SK-N-SH (cell line): ENCODE measurements around the gene AZU1. TPM values are rescaled to one million over a fixed set of nuclear protein-coding genes. Genes with fewer than 3 reads are reported as not detected.

ENCODE experiments used
- CTCF ChIA-PET: fragments of 300-600, 350-600 bp; formaldehyde crosslinking; extraction: SDS; loops from one replicate; lab custom pipeline; 2021; lab: Yijun Ruan, JAX
- POLR2A ChIA-PET: fragments of 350-600 bp; sonication (Branson Sonifier 250); formaldehyde crosslinking; extraction: SDS; loops from one replicate; lab custom pipeline; 2020; ENCODE audit warnings: antibody characterized with exemption, inconsistent platforms; lab: Yijun Ruan, JAX
- DNase-seq: peaks from one replicate; pipeline ENCODE4 v3.0.0; 2012
- H2AFZ ChIP-seq: fragments of 200-600 bp; sonication (generic); 2 replicates; pipeline ENCODE4 v1.8.1; 2016; ENCODE audit warnings: antibody characterized with exemption, mild to moderate bottlenecking, low read depth
- H3F3A ChIP-seq: fragments of 200-600 bp; sonication (generic); replicated peaks from 2 replicates; pipeline ENCODE3; 2016; ENCODE audit warnings: antibody characterized with exemption, mild to moderate bottlenecking; ENCODE audit not compliant: insufficient read depth
- H3K27ac ChIP-seq, 2 experiments: fragments of 200-500 bp in 1 of 2; fragments of 200-600 bp in 1 of 2; sonication (Bioruptor generic) in 1 of 2; sonication (generic), shearing (Covaris generic) in 1 of 2; 2 replicates each; pipeline versions ENCODE4 v1.5.1 to v1.6.1; 2014 to 2016; ENCODE audit warnings: low read depth in 2 of 2, inconsistent platforms in 1 of 2, low read length in 1 of 2, mild to moderate bottlenecking in 1 of 2, mixed read lengths in 1 of 2
- H3K27me3 ChIP-seq: fragments of 200-600 bp; sonication (generic), shearing (Covaris generic); 2 replicates; pipeline ENCODE4 v1.6.1; 2016; ENCODE audit warnings: mixed run types; ENCODE audit not compliant: insufficient read depth
- H3K36me3 ChIP-seq, 2 experiments: fragments of 200-500 bp in 1 of 2; fragments of 200-600 bp in 1 of 2; sonication (Bioruptor generic) in 1 of 2; sonication (generic) in 1 of 2; replicated peaks in 1 of 2; 2 replicates each; pipeline versions ENCODE3 to v1.5.1; 2014 to 2016; ENCODE audit warnings: low read length in 1 of 2, mild to moderate bottlenecking in 1 of 2; ENCODE audit not compliant: insufficient read depth in 2 of 2, control insufficient read depth in 1 of 2
- H3K4me1 ChIP-seq, 2 experiments: fragments of 200-500 bp in 1 of 2; fragments of 200-600 bp in 1 of 2; sonication (Bioruptor generic) in 1 of 2; sonication (generic), shearing (Covaris generic) in 1 of 2; 2 replicates each; pipeline versions ENCODE4 v1.5.1 to v1.6.1; 2014 to 2016; ENCODE audit warnings: low read depth in 1 of 2, low read length in 1 of 2, mixed run types in 1 of 2; ENCODE audit not compliant: insufficient read depth in 2 of 2, control insufficient read depth in 1 of 2
- H3K4me2 ChIP-seq: fragments of 200-600 bp; sonication (generic), shearing (Covaris generic); 2 replicates; pipeline ENCODE4 v1.6.1; 2017; ENCODE audit warnings: mixed run types
- H3K4me3 ChIP-seq, 2 experiments: fragments of 200-500 bp in 1 of 2; fragments of 200-600 bp in 1 of 2; sonication (Bioruptor generic) in 1 of 2; sonication (generic), shearing (Covaris generic) in 1 of 2; 2 replicates each; pipeline versions ENCODE4 v1.5.1 to v1.8.1; 2014 to 2016; ENCODE audit warnings: low read depth in 2 of 2, inconsistent platforms in 1 of 2, low read length in 1 of 2, mild to moderate bottlenecking in 1 of 2, mixed read lengths in 1 of 2, moderate library complexity in 1 of 2
- H3K79me2 ChIP-seq: fragments of 200-600 bp; sonication (generic); 2 replicates; pipeline ENCODE4 v1.8.1; 2017; ENCODE audit warnings: mild to moderate bottlenecking; ENCODE audit not compliant: insufficient read depth
- H3K9ac ChIP-seq: fragments of 200-600 bp; sonication (generic); 2 replicates; pipeline ENCODE4 v1.6.1; 2017; ENCODE audit warnings: mixed run types
- H3K9me2 ChIP-seq: fragments of 200-600 bp; sonication (generic); 2 replicates; pipeline ENCODE4 v1.6.1; 2017; ENCODE audit warnings: mixed run types
- H3K9me3 ChIP-seq: fragments of 200-600 bp; sonication (generic); 2 replicates; pipeline ENCODE4 v1.6.1; 2017; ENCODE audit warnings: mixed run types, mild to moderate bottlenecking, moderate library complexity
- H4K20me1 ChIP-seq: fragments of 200-600 bp; sonication (generic); 2 replicates; pipeline ENCODE4 v1.6.1; 2017; ENCODE audit warnings: mild to moderate bottlenecking, mixed run types; ENCODE audit not compliant: insufficient read depth
- CHD2 ChIP-seq: fragments of 150-350 bp; IDR thresholded peaks from 2 replicates; pipeline ENCODE4 v1.6.1; 2018; ENCODE audit warnings: low read length; ENCODE audit not compliant: partially characterized antibody
- CTCF ChIP-seq: fragments of 200-600 bp; sonication (generic); IDR thresholded peaks from 2 replicates; pipeline ENCODE4 v1.6.1; 2017; ENCODE audit warnings: antibody characterized with exemption, mild to moderate bottlenecking, moderate library complexity
- ELF1 ChIP-seq: IDR thresholded peaks from 2 replicates; pipeline ENCODE4 v1.4.0; 2012
- FOXM1 ChIP-seq: IDR thresholded peaks from 2 replicates; pipeline ENCODE4 v1.4.0; 2012; ENCODE audit warnings: low read depth, mild to moderate bottlenecking
- MXI1 ChIP-seq: IDR thresholded peaks from 2 replicates; pipeline ENCODE4 v1.6.1; 2012; ENCODE audit warnings: mild to moderate bottlenecking, low read depth, low read length, improper control_type of control experiment
- NFIC ChIP-seq: IDR thresholded peaks from 2 replicates; pipeline ENCODE4 v1.4.0; 2012; ENCODE audit warnings: borderline replicate concordance
- NRF1 ChIP-seq: IDR thresholded peaks from 2 replicates; pipeline ENCODE4 v1.6.1; 2012; ENCODE audit warnings: low read depth, mild to moderate bottlenecking, low read length
- PBX3 ChIP-seq: IDR thresholded peaks from 2 replicates; pipeline ENCODE4; 2012
- POLR2AphosphoS5 ChIP-seq: IDR thresholded peaks from 2 replicates; pipeline ENCODE4 v1.6.1; 2012; ENCODE audit warnings: low read depth, low read length
- USF1 ChIP-seq: IDR thresholded peaks from 2 replicates; pipeline ENCODE4 v1.4.0; 2012; ENCODE audit warnings: low read depth, borderline replicate concordance
- USF2 ChIP-seq: fragments of 150-350 bp; IDR thresholded peaks from 2 replicates; pipeline ENCODE4 v1.6.1; 2017; ENCODE audit warnings: antibody characterized with exemption, low read length, low read depth, borderline replicate concordance
- YY1 ChIP-seq: IDR thresholded peaks from 2 replicates; pipeline ENCODE4 v1.4.0; 2012; ENCODE audit warnings: low read depth, mild to moderate bottlenecking
- WGBS: methylation state at CpG from one replicate; pipeline ENCODE4 v1.1.6; 2017; ENCODE audit warnings: low lambda C conversion rate; 5-methylcytosine and 5-hydroxymethylcytosine counted together
- polyA plus RNA-seq, 3 experiments: library from polyadenylated mRNA; depleted of rRNA; stranded (reverse); fragments of >200 nt; gene quantifications; 2 replicates each; pipeline ENCODE4 v1.2.3, GENCODE V29; 2012

The AZU1 gene
- polyA plus RNA-seq, 1 of the 3 experiments (the other 2 are of a cell fraction): 0.15 TPM

- Histone ChIP-seq H3K79me2 (peaks cover 46% of the 10 kb centered on the region; the same call in 1 of the 2 replicates), H3K9me2 (no peaks in the 10 kb centered on the region), H3K4me1 (no peaks in the 10 kb centered on the region), H3K9ac (no peak overlapping the region), H3K4me3 (no peak overlapping the region), H4K20me1 (peaks cover 69% of the 10 kb centered on the region), H3K4me2 (no peak overlapping the region), H2AFZ (no peak overlapping the region), H3K36me3 (peaks cover 44 to 62% of the 10 kb centered on the region in 2 experiments), H3K9me3 (no peaks in the 10 kb centered on the region), H3K27ac (no peak overlapping the region), H3F3A (peaks cover 34% of the 10 kb centered on the region), H3K27me3 (no peaks in the 10 kb centered on the region)
- WGBS: 96% methylated on average over 15 of the region's 30 CpGs
- ChIA-PET CTCF (no interaction called here), POLR2A (no interaction called here)
- DNase-seq: no peak
- TF ChIP-seq ELF1 (no peak), POLR2AphosphoS5 (no peak), MXI1 (no peak), USF1 (no peak), CTCF (no peak), NRF1 (no peak)
Measured at GRCh38 chr19:810077-810855, 17.4 kb upstream of the AZU1 start.

GRCh38 chr19:810883-811489 lies 16.7 kb upstream of the AZU1 start:
- Histone ChIP-seq H3K4me1 (no peaks in the 10 kb centered on the region), H3K79me2 (peaks cover 39% of the 10 kb centered on the region; the same call in 1 of the 2 replicates), H3K9me2 (no peaks in the 10 kb centered on the region), H3K9ac (no peak overlapping the region), H3K4me3 (no peak overlapping the region), H4K20me1 (peaks cover 62% of the 10 kb centered on the region), H2AFZ (no peak overlapping the region), H3K4me2 (no peak overlapping the region), H3K27me3 (no peaks in the 10 kb centered on the region), H3K36me3 (peaks cover 44 to 55% of the 10 kb centered on the region in 2 experiments), H3K9me3 (no peaks in the 10 kb centered on the region), H3K27ac (no peak overlapping the region), H3F3A (peaks cover 34% of the 10 kb centered on the region)
- WGBS: 93% methylated on average over 12 of the region's 25 CpGs
- no peak for DNase-seq
- POLR2A ChIA-PET: no interaction called here
- CTCF ChIA-PET: interaction anchor here (1.3 kb wide), 1 partner anchor 10 kb away, joined by 5 read pairs; no protein-coding TSS in a partner anchor
- TF ChIP-seq MXI1: no peak
- no peak for TF ChIP-seq NFIC
- no peak for TF ChIP-seq YY1
- TF ChIP-seq CHD2: no peak
- TF ChIP-seq USF2: no peak
- TF ChIP-seq FOXM1: no peak
- TF ChIP-seq ELF1: no peak
- no peak for TF ChIP-seq PBX3
